ENCODE measurements around the gene ZMYND8.

- TF ChIP-seq YY1 (IDR thresholded peaks at IDR 0.05; ENCODE audit: insufficient read depth, insufficient read length) (no peak), SUZ12 (IDR thresholded peaks at IDR 0.05; ENCODE audit: extremely low read depth, insufficient read depth, insufficient read length) (no peak), ZNF274 (IDR thresholded peaks at IDR 0.05; ENCODE audit: low read depth, low read length) (no peak)
Measured at GRCh38 chr20:47318586-47319516, 37.6 kb downstream of the ZMYND8 start.

Data from NT2/D1 (cell line).